ENCODE results near the gene IL10. TPM values are rescaled to one million over a fixed set of nuclear protein-coding genes. Genes with fewer than 3 reads are reported as not detected.

IL10 gene
- total RNA-seq, result 0.67 TPM
- long read RNA-seq, result 0 reads

GRCh38 chr1:206772243-206772937 is at the start of gene IL10:
Gene IL10 (minus strand): TSS chr1:206772494. CDS start chr1:206772435, 59 bp downstream.
- peak within 1 kb of the TSS; percentile 42 for H3K27ac ChIP-seq
- no peak for DNase-seq

GRCh38 chr1:206821493-206821892 is 49.2 kb upstream of the IL10 start:
- no peaks in the 10 kb centered on the region for H3K27me3 ChIP-seq
- H3K4me1 ChIP-seq, result peaks cover 11% of the 10 kb centered on the region
- ATAC-seq (no peak), DNase-seq (no peak)
- H3K4me3 ChIP-seq, result no peak overlapping the region
- H3K36me3 ChIP-seq, result no peaks in the 10 kb centered on the region
- intact Hi-C loops (cut with DNase I), result no loop called here
- TF ChIP-seq CTCF (IDR thresholded peaks at IDR 0.05), result no peak
- H3K9me3 ChIP-seq, result no peaks in the 10 kb centered on the region
- H3K27ac ChIP-seq, result no peak overlapping the region

More at GRCh38 chr1:206772243-206772937, at the start of gene IL10:
- Histone ChIP-seq H3K4me1 (no peaks in the 10 kb centered on the region), H3K4me3 (no peak within 1 kb of the TSS), H3K27me3 (no peaks in the 10 kb centered on the region), H3K9me3 (no peaks in the 10 kb centered on the region), H3K36me3 (no peaks in the 10 kb centered on the region)
- intact Hi-C loops (cut with DNase I), result no loop called here
- ATAC-seq, result peak; percentile 47
- no peak for TF ChIP-seq CTCF (IDR thresholded peaks at IDR 0.05)

- Histone ChIP-seq H3K27me3 (no peaks in the 10 kb centered on the region), H3K4me1 (no peaks in the 10 kb centered on the region), H3K36me3 (no peaks in the 10 kb centered on the region), H3K27ac (no peak overlapping the region), H3K4me3 (no peak overlapping the region), H3K9me3 (no peaks in the 10 kb centered on the region)
- ATAC-seq, result no peak
- intact Hi-C loops (cut with DNase I), result no loop called here
- TF ChIP-seq CTCF (IDR thresholded peaks at IDR 0.05), result no peak
- no peak for DNase-seq
Measured at GRCh38 chr1:206816390-206817287, 44.3 kb upstream of the IL10 start.

GRCh38 chr1:206814716-206815341 is 42.5 kb upstream of the IL10 start:
- no peaks in the 10 kb centered on the region for H3K36me3 ChIP-seq
- no peak overlapping the region for H3K27ac ChIP-seq
- TF ChIP-seq CTCF (IDR thresholded peaks at IDR 0.05), result no peak
- no peak overlapping the region for H3K4me3 ChIP-seq
- DNase-seq, result no peak
- H3K9me3 ChIP-seq, result no peaks in the 10 kb centered on the region
- intact Hi-C loops (cut with DNase I), result no loop called here
- no peaks in the 10 kb centered on the region for H3K27me3 ChIP-seq
- H3K4me1 ChIP-seq, result no peaks in the 10 kb centered on the region
- no peak for ATAC-seq

- Histone ChIP-seq H3K36me3 (no peaks in the 10 kb centered on the region), H3K4me1 (no peaks in the 10 kb centered on the region), H3K27ac (no peak overlapping the region), H3K27me3 (no peaks in the 10 kb centered on the region), H3K4me3 (no peak overlapping the region), H3K9me3 (no peaks in the 10 kb centered on the region)
- no peak for TF ChIP-seq CTCF (IDR thresholded peaks at IDR 0.05)
- intact Hi-C loops (cut with DNase I), result no loop called here
- DNase-seq (no peak), ATAC-seq (no peak)
Measured at GRCh38 chr1:206812471-206812870, 40.2 kb upstream of the IL10 start.
